OCI-LY3 (cell line): ENCODE results near the gene OR56A5.

Experiments
- H2AFZ ChIP-seq: fragments of 200-600, 300-600 bp; shearing (Covaris generic); 2 replicates; pipeline ENCODE4 v1.6.0; 2014; ENCODE audit warnings: antibody characterized with exemption, low read depth, low read length
- H3K27ac ChIP-seq: fragments of 200-600, 300-600 bp; sonication (generic); 2 replicates; pipeline ENCODE4 v1.5.1; 2014; ENCODE audit warnings: mild to moderate bottlenecking, low read length, moderate library complexity, mixed read lengths
- H3K27me3 ChIP-seq: fragments of 200-600, 300-600 bp; sonication (generic); 2 replicates; pipeline ENCODE4 v1.6.1; 2014; ENCODE audit warnings: low read depth, low read length, mixed read lengths
- H3K36me3 ChIP-seq: fragments of 200-600, 300-600 bp; sonication (generic); replicated peaks from 2 replicates; pipeline ENCODE3; 2014; ENCODE audit warnings: low read depth, low read length, mixed read lengths
- H3K4me1 ChIP-seq: fragments of 300-600, 200-600 bp; sonication (generic); 2 replicates; pipeline ENCODE4 v1.6.1; 2014; ENCODE audit warnings: low read length, mixed read lengths
- H3K4me2 ChIP-seq: fragments of 200-600, 300-600 bp; sonication (generic); 2 replicates; pipeline ENCODE4 v1.6.1; 2014; ENCODE audit warnings: low read length, mixed read lengths
- H3K4me3 ChIP-seq: fragments of 300-600, 200-600 bp; sonication (generic); 2 replicates; pipeline ENCODE4 v1.5.1; 2014; ENCODE audit warnings: antibody characterized with exemption, mild to moderate bottlenecking, low read length, moderate library complexity
- H3K79me2 ChIP-seq: fragments of 300-600, 200-600 bp; shearing (Covaris generic); 2 replicates; pipeline ENCODE4 v1.6.1; 2014; ENCODE audit warnings: mild to moderate bottlenecking, low read length, mixed read lengths
- H3K9ac ChIP-seq: fragments of 300-600, 200-600 bp; shearing (Covaris generic); 2 replicates; pipeline ENCODE4 v1.6.0; 2014; ENCODE audit warnings: mild to moderate bottlenecking, low read length, moderate library complexity
- H3K9me3 ChIP-seq: fragments of 200-600, 300-600 bp; shearing (Covaris generic); 2 replicates; pipeline ENCODE4 v1.6.1; 2014; ENCODE audit warnings: low read length, mixed read lengths; ENCODE audit not compliant: insufficient read depth
- H4K20me1 ChIP-seq: fragments of 200-600, 300-600 bp; sonication (generic); 2 replicates; pipeline ENCODE4 v1.6.1; 2016; ENCODE audit warnings: low read length, mixed read lengths; ENCODE audit not compliant: insufficient read depth
- EZH2phosphoT487 ChIP-seq: fragments of 200-600 bp; shearing (Covaris generic); IDR thresholded peaks from 2 replicates; pipeline ENCODE4 v1.6.1; 2018; ENCODE audit warnings: antibody characterized with exemption, mixed run types, low read depth
- TF ChIP-seq, protein P1 (sequence below): fragments of 200-600, 300-600 bp; sonication (generic); IDR thresholded peaks from 2 replicates; pipeline ENCODE4 v1.5.1; 2014; ENCODE audit warnings: antibody characterized with exemption, low read length, low read depth

The OR56A5 gene

DNA sequence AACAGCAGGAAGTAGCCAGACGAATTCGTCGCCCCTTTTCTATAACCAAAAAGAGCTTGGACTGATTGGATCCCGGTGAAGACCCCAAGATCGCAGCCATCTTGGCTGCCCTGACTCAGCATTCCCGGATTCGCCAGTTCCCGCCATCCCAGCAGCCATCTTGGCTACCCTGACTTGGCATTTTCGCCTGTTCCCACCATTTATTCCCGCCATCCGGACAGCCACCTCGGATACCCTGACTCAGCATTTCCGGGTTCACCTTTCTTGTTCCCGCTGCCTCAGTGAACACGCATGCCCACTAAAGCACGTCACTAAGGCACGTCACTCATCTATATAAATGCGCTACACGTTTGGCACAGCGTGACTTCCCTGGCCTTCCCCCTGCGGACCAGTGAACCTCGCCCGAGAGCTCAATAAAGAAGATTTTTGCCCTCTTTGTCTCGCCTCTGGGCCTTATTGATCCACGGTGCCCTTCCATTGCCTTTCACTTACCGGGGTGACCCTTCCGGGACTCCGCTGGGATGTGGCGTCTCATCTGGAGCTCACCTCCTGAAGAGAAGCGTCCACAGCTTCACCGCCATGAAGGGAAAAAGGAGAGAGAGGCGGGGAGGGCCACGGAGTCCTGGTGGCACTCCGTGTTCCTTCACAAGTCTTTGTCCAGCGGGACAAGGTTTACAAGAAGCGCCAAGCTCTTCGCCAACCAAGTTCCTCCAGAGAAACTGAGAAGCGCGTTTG is 30.3 kb downstream of the OR56A5 start:
- Histone ChIP-seq H3K9me3 (no peaks in the 10 kb centered on the region), H3K79me2 (no peaks in the 10 kb centered on the region), H3K4me2 (no peak overlapping the region), H3K27me3 (peaks cover 4% of the 10 kb centered on the region; the same call in 1 of the 2 replicates), H3K27ac (no peak overlapping the region), H3K9ac (no peak overlapping the region), H2AFZ (no peak overlapping the region), H3K4me1 (no peaks in the 10 kb centered on the region), H3K4me3 (no peak overlapping the region), H3K36me3 (no peaks in the 10 kb centered on the region), H4K20me1 (no peaks in the 10 kb centered on the region)
- no peak for TF ChIP-seq EZH2phosphoT487
- TF ChIP-seq, protein P1, sequence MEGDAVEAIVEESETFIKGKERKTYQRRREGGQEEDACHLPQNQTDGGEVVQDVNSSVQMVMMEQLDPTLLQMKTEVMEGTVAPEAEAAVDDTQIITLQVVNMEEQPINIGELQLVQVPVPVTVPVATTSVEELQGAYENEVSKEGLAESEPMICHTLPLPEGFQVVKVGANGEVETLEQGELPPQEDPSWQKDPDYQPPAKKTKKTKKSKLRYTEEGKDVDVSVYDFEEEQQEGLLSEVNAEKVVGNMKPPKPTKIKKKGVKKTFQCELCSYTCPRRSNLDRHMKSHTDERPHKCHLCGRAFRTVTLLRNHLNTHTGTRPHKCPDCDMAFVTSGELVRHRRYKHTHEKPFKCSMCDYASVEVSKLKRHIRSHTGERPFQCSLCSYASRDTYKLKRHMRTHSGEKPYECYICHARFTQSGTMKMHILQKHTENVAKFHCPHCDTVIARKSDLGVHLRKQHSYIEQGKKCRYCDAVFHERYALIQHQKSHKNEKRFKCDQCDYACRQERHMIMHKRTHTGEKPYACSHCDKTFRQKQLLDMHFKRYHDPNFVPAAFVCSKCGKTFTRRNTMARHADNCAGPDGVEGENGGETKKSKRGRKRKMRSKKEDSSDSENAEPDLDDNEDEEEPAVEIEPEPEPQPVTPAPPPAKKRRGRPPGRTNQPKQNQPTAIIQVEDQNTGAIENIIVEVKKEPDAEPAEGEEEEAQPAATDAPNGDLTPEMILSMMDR, result no peak

DNA sequence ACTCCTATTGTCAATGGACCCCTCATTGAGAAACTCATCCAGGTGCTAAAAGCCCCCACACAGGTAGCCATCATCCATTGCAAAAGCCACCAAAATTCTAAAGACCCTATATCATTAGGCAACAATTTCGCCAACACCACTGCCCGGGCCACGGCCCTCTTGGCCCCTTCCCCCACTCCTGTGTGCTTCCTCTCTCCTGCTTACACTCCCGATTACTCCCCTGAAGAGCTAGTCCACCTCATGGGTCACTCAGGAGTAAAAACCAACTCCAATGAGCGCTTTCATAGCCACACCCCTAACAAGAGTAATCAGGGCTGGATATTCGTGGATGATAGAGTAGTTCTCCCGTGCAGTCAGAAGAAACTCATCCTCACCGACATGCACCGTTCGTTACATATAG is 35.2 kb downstream of the OR56A5 start:
- Histone ChIP-seq H3K9ac (no peak overlapping the region), H3K9me3 (no peaks in the 10 kb centered on the region), H3K27me3 (no peaks in the 10 kb centered on the region), H3K4me3 (no peak overlapping the region), H2AFZ (no peak overlapping the region), H3K79me2 (no peaks in the 10 kb centered on the region), H3K4me1 (no peaks in the 10 kb centered on the region), H3K4me2 (no peak overlapping the region), H3K36me3 (no peaks in the 10 kb centered on the region), H4K20me1 (no peaks in the 10 kb centered on the region), H3K27ac (no peak overlapping the region)
- TF ChIP-seq, protein P1, result no peak
- no peak for TF ChIP-seq EZH2phosphoT487

DNA sequence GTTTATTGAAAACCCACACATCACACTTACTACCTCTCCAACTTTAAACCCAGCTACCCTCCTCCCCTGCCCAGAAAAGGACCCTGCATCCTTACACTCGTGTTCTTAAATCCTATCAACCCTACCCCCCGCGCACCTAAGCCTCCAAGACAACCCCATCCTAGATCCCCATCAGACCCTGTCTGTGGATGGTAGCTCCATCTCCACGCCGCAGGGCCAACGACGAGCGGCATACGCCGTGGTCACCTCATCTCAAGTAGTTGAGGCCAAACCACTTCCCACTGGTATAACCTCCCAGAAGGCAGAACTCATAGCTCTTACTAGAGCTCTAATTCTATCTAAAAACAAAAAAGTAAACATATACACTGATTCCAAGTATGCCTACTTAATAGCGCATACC is 35.6 kb downstream of the OR56A5 start:
- no peaks in the 10 kb centered on the region for H3K4me1 ChIP-seq
- no peaks in the 10 kb centered on the region for H4K20me1 ChIP-seq
- H3K27ac ChIP-seq, result no peak overlapping the region
- H2AFZ ChIP-seq, result no peak overlapping the region
- H3K36me3 ChIP-seq, result no peaks in the 10 kb centered on the region
- no peak overlapping the region for H3K4me2 ChIP-seq
- no peaks in the 10 kb centered on the region for H3K9me3 ChIP-seq
- H3K27me3 ChIP-seq, result no peaks in the 10 kb centered on the region
- H3K9ac ChIP-seq, result no peak overlapping the region
- TF ChIP-seq, protein P1, result no peak
- TF ChIP-seq EZH2phosphoT487, result no peak
- no peaks in the 10 kb centered on the region for H3K79me2 ChIP-seq
- no peak overlapping the region for H3K4me3 ChIP-seq

DNA sequence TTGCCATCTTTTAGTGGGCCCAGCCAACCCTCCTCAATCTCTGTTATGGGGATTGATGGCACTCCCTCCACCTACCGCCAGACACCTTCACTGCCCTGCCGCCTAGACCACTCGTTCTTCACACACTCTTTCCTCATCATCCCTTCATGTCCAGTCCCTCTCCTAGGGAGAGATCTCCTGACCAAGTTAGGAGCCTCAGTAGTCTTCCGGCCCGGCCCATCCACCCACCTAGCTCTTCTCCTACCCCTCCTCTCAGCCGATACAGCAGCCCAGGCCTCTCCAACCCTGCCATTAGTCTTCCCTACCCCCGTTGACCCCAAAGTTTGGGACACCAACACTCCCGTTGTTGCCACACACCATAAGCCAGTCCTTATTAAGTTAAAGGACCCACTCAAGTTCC is 37.2 kb downstream of the OR56A5 start:
- no peaks in the 10 kb centered on the region for H3K9me3 ChIP-seq
- H3K27ac ChIP-seq, result no peak overlapping the region
- H2AFZ ChIP-seq, result no peak overlapping the region
- no peaks in the 10 kb centered on the region for H3K36me3 ChIP-seq
- H3K9ac ChIP-seq, result no peak overlapping the region
- H3K4me3 ChIP-seq, result no peak overlapping the region
- no peaks in the 10 kb centered on the region for H4K20me1 ChIP-seq
- TF ChIP-seq, protein P1, result no peak
- TF ChIP-seq EZH2phosphoT487, result no peak
- no peak overlapping the region for H3K4me2 ChIP-seq
- H3K79me2 ChIP-seq, result no peaks in the 10 kb centered on the region
- no peaks in the 10 kb centered on the region for H3K4me1 ChIP-seq
- no peaks in the 10 kb centered on the region for H3K27me3 ChIP-seq
